ENCODE measurements around the gene OR52E4. TPM values are rescaled to one million over a fixed set of nuclear protein-coding genes. Genes with fewer than 3 reads are reported as not detected.

Gene OR52E4
- total RNA-seq, 1 donor from 2014 or later: not detected

- DNase-seq (ENCODE audit: low read depth): no peak
Observed at GRCh38 chr11:5929571-5930368, 49.3 kb downstream of the OR52E4 start.

- no peak for DNase-seq (ENCODE audit: low read depth)
Observed at GRCh38 chr11:5930614-5931013, 50.2 kb downstream of the OR52E4 start.

GRCh38 chr11:5931061-5931460, 50.6 kb downstream of the OR52E4 start:
- no peak for DNase-seq (ENCODE audit: low read depth)

GRCh38 chr11:5932671-5933070, 52.2 kb downstream of the OR52E4 start:
- no peak for DNase-seq (ENCODE audit: low read depth)

- DNase-seq (ENCODE audit: low read depth): no peak
Observed at GRCh38 chr11:5933116-5933515, 52.7 kb downstream of the OR52E4 start.

Other genes starting within 250 kb of the OR52E4 start
- 36.3 and 45.8 TPM in 2 replicates for gene TRIM5, start 195.6 kb upstream of the OR52E4 start, total RNA-seq
- gene TRIM22, start 190.8 kb upstream of the OR52E4 start, total RNA-seq: 61.0 and 81.6 TPM in 2 replicates
- not detected in 2 replicates for gene OR56B1, start 144.2 kb upstream of the OR52E4 start, total RNA-seq
- not detected in 2 replicates for gene OR52N4, start 126.4 kb upstream of the OR52E4 start, total RNA-seq
- gene OR52N5, start 97.3 kb upstream of the OR52E4 start, total RNA-seq: not detected in 2 replicates
- not detected in 2 replicates for gene OR52N1, start 89.4 kb upstream of the OR52E4 start, total RNA-seq
- not detected in 2 replicates for gene OR52N2, start 71.7 kb upstream of the OR52E4 start, total RNA-seq
- not detected in 2 replicates for gene OR52E6, start 38.7 kb upstream of the OR52E4 start, total RNA-seq
- not detected in 2 replicates for gene OR52E8, start 22.9 kb upstream of the OR52E4 start, total RNA-seq
- not detected in 2 replicates for gene OR52E5, start 12.6 kb downstream of the OR52E4 start, total RNA-seq
- not detected in 2 replicates for gene OR56A3, start 61.6 kb downstream of the OR52E4 start, total RNA-seq
- gene OR56A5, start 87.9 kb downstream of the OR52E4 start, total RNA-seq: not detected in 2 replicates
- gene OR52L1, start 106.4 kb downstream of the OR52E4 start, total RNA-seq: not detected in 2 replicates
- not detected in 2 replicates for gene OR56A4, start 126.3 kb downstream of the OR52E4 start, total RNA-seq
- 0.05 TPM in 1 of 2 replicates, not detected in the other for gene OR56A1, start 150.1 kb downstream of the OR52E4 start, total RNA-seq
- gene OR56B4, start 227.1 kb downstream of the OR52E4 start, total RNA-seq: not detected in 2 replicates

Measured in myocyte (in vitro differentiated cells).